ENCODE measurements around the gene ZNF648. TPM values are rescaled to one million over a fixed set of nuclear protein-coding genes. Genes with fewer than 3 reads are reported as not detected.

ZNF648 gene
- total and polyA plus RNA-seq, 10 of the 15 experiments (the other 5 are each of a cell fraction or from before 2014, with no cell fraction given), result 0.05 TPM; not detected in 9

GRCh38 chr1:182080040-182080439 lies 18.5 kb upstream of the ZNF648 start (continued):
- TF ChIP-seq E4F1 (IDR thresholded peaks at IDR 0.05; ENCODE audit: borderline replicate concordance, partially characterized antibody), result no peak
- TF ChIP-seq MXI1 (IDR thresholded peaks at IDR 0.05; ENCODE audit: low read depth, low read length), result no peak
- TF ChIP-seq KDM1A (IDR thresholded peaks at IDR 0.05; ENCODE audit: borderline replicate concordance), result no peak
- no peak for TF ChIP-seq IRF4 (IDR thresholded peaks at IDR 0.05; ENCODE audit: low read depth, low read length)

- ChIA-PET POLR2A (no interaction called here), SMC1A (ENCODE audit: uncharacterized antibody, unreplicated experiment) (no interaction called here), CTCF (interaction anchor here (0.8 to 0.9 kb wide), 2 partner anchors 9 to 11 kb away, joined by 3 to 6 read pairs; no protein-coding TSS in a partner anchor), RAD21 (ENCODE audit: unreplicated experiment) (interaction anchor here (1.0 kb wide), 1 partner anchor 9 kb away, joined by 4 read pairs; no protein-coding TSS in a partner anchor)
- FAIRE-seq (no peak), DNase-seq (ENCODE audit: low read depth, low spot score) (no peak), ATAC-seq (no peak)
- peaks cover 0 to 2% of the 10 kb centered on the region in 2 experiments; a peak in 2 of 4 replicates for H3K27me3 ChIP-seq (replicated peaks in 1 of 2; ENCODE audit: control insufficient read depth in 2 of 2, insufficient read depth in 2 of 2, low read length in 1 of 2)
- H2AFZ ChIP-seq (ENCODE audit: control insufficient read depth, low read depth, low read length), result no peak overlapping the region
- 60% methylated on average over 4 of the region's 4 CpGs for WGBS (ENCODE audit: insufficient coverage, insufficient replicate concordance, low lambda C conversion rate, missing lambda C conversion rate)
- TF ChIP-seq YY1 (IDR thresholded peaks at IDR 0.05; ENCODE audit: low read depth, low read length) (no peak), FOXM1 (IDR thresholded peaks at IDR 0.05; ENCODE audit: low read depth, low read length) (no peak), SKIL (IDR thresholded peaks at IDR 0.05; ENCODE audit: low read depth, poor library complexity, severe bottlenecking) (no peak), HDAC2 (IDR thresholded peaks at IDR 0.05) (no peak), PML (IDR thresholded peaks at IDR 0.05; ENCODE audit: low read length) (no peak), ESRRA (IDR thresholded peaks at IDR 0.05; ENCODE audit: low read length) (no peak), MLLT1 (IDR thresholded peaks at IDR 0.05) (no peak)
- TF ChIP-seq, protein P1, sequence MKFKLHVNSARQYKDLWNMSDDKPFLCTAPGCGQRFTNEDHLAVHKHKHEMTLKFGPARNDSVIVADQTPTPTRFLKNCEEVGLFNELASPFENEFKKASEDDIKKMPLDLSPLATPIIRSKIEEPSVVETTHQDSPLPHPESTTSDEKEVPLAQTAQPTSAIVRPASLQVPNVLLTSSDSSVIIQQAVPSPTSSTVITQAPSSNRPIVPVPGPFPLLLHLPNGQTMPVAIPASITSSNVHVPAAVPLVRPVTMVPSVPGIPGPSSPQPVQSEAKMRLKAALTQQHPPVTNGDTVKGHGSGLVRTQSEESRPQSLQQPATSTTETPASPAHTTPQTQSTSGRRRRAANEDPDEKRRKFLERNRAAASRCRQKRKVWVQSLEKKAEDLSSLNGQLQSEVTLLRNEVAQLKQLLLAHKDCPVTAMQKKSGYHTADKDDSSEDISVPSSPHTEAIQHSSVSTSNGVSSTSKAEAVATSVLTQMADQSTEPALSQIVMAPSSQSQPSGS (IDR thresholded peaks at IDR 0.05; ENCODE audit: low read length), result no peak
- TF ChIP-seq, protein P2, sequence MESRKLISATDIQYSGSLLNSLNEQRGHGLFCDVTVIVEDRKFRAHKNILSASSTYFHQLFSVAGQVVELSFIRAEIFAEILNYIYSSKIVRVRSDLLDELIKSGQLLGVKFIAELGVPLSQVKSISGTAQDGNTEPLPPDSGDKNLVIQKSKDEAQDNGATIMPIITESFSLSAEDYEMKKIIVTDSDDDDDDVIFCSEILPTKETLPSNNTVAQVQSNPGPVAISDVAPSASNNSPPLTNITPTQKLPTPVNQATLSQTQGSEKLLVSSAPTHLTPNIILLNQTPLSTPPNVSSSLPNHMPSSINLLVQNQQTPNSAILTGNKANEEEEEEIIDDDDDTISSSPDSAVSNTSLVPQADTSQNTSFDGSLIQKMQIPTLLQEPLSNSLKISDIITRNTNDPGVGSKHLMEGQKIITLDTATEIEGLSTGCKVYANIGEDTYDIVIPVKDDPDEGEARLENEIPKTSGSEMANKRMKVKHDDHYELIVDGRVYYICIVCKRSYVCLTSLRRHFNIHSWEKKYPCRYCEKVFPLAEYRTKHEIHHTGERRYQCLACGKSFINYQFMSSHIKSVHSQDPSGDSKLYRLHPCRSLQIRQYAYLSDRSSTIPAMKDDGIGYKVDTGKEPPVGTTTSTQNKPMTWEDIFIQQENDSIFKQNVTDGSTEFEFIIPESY (IDR thresholded peaks at IDR 0.05), result no peak
- H3K4me2 ChIP-seq (ENCODE audit: control insufficient read depth, insufficient read depth), result no peak overlapping the region
- H3K79me2 ChIP-seq (ENCODE audit: control insufficient read depth, insufficient read depth, low read length), result no peaks in the 10 kb centered on the region
- H3K4me1 ChIP-seq (ENCODE audit: control insufficient read depth, insufficient read depth, low read length), result no peaks in the 10 kb centered on the region
- in situ Hi-C loops (cut with MboI), result no loop called here
- H3K36me3 ChIP-seq (ENCODE audit: control insufficient read depth in 2 of 2, insufficient read depth in 2 of 2, low read length in 1 of 2), result no peaks in the 10 kb centered on the region
- no peak overlapping the region for H3K4me3 ChIP-seq
- H3K27ac ChIP-seq (ENCODE audit: control insufficient read depth, insufficient read depth), result no peak overlapping the region
- BruUV-seq (replicated peaks), result no TSS peak
- intact Hi-C loops (cut with micrococcal nuclease; ENCODE audit: unreplicated experiment), result no loop called here
- H4K20me1 ChIP-seq (ENCODE audit: control insufficient read depth, insufficient read depth), result no peaks in the 10 kb centered on the region
- H3K9ac ChIP-seq (ENCODE audit: control insufficient read depth, insufficient read depth, low read length), result no peak overlapping the region
- no peaks in the 10 kb centered on the region for H3K9me3 ChIP-seq (replicated peaks; ENCODE audit: control insufficient read depth, insufficient read depth, low read length)
These were observed 10.4 kb upstream of the ZNF648 start for GRCh38 chr1:182071924-182072323.

Measured in GM12878 (cell line).